C4-2B (cell line): ENCODE measurements around the gene NPAT.

Source experiments
- ZFX ChIP-seq: fragments of 450-650 bp; IDR thresholded peaks from 2 replicates; pipeline ENCODE4 v1.6.1; 2017
- TF ChIP-seq, protein P1 (sequence below): fragments of 450-650 bp; conservative IDR thresholded peaks from 2 replicates; pipeline ENCODE4 v1.5.1; 2017; ENCODE audit warnings: mild to moderate bottlenecking

DNA sequence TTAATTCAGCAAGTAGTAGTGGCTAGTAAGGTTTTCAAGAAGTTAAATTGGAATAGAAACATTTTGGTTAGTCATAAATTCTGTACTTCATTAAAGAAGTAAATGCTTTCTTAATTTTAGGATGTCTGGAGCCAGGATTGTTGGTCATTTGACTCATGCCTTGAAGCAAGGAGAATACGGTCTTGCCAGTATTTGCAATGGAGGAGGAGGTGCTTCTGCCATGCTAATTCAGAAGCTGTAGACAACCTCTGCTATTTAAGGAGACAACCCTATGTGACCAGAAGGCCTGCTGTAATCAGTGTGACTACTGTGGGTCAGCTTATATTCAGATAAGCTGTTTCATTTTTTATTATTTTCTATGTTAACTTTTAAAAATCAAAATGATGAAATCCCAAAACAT is 75.3 kb downstream of the NPAT start:
- TF ChIP-seq, protein P1, sequence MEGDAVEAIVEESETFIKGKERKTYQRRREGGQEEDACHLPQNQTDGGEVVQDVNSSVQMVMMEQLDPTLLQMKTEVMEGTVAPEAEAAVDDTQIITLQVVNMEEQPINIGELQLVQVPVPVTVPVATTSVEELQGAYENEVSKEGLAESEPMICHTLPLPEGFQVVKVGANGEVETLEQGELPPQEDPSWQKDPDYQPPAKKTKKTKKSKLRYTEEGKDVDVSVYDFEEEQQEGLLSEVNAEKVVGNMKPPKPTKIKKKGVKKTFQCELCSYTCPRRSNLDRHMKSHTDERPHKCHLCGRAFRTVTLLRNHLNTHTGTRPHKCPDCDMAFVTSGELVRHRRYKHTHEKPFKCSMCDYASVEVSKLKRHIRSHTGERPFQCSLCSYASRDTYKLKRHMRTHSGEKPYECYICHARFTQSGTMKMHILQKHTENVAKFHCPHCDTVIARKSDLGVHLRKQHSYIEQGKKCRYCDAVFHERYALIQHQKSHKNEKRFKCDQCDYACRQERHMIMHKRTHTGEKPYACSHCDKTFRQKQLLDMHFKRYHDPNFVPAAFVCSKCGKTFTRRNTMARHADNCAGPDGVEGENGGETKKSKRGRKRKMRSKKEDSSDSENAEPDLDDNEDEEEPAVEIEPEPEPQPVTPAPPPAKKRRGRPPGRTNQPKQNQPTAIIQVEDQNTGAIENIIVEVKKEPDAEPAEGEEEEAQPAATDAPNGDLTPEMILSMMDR = no peak
- TF ChIP-seq ZFX = no peak
